Activated T-cell treated with anti-CD3 and anti-CD28 coated beads, Interleukin-2, amount 50 U/mL, for 24 hours (primary cell): ENCODE data around the gene KCNMA1.
"Not testable (repeated sequence)": the region's sequence is repeated elsewhere in the genome, so short reads cannot be mapped to it uniquely, and the experiment has no call there.

Experiments
- DNase-seq: peaks from one replicate; pipeline ENCODE4 v3.0.0-alpha.2; 2020
- H3K27ac Mint-ChIP-seq: 2 replicates; pipeline ENCODE4 v1.8.0; 2020; ENCODE audit warnings: mild to moderate bottlenecking, mixed read lengths
- H3K27me3 Mint-ChIP-seq: 2 replicates; pipeline ENCODE4 v1.8.0; 2020; ENCODE audit warnings: mixed read lengths
- H3K36me3 Mint-ChIP-seq: 2 replicates; pipeline ENCODE4 v1.8.0; 2020; ENCODE audit warnings: low read depth, mixed read lengths
- H3K4me1 Mint-ChIP-seq: 2 replicates; pipeline ENCODE4 v1.8.0; 2020; ENCODE audit warnings: low read depth, mixed read lengths
- H3K4me3 Mint-ChIP-seq: 2 replicates; pipeline ENCODE4 v1.8.0; 2020; ENCODE audit warnings: mild to moderate bottlenecking, moderate library complexity, mixed read lengths
- H3K9me3 Mint-ChIP-seq: 2 replicates; pipeline ENCODE4 v1.8.0; 2020; ENCODE audit warnings: mixed read lengths

The KCNMA1 gene

DNA sequence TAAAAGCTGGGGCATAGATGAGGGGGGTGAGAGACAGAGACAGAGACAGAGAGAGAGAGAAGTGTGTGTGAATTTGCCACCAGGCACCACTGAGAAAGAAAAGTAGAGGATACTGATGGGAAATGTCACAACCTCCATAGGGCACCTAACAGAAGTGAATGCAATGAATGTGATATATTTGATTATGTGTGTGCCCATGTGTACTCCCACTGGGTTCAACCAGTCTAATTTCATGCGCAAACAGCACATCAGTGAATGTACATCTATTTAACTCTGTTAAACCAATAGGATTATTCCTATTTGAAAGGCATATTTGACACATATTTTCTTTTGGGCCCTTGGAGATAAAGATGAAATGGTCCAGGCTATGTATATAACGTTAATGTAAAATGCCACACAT, 241.3 kb downstream of the KCNMA1 start:
- no peak overlapping the region for H3K4me3 Mint-ChIP-seq
- no peaks in the 10 kb centered on the region for H3K4me1 Mint-ChIP-seq
- DNase-seq: no peak
- H3K36me3 Mint-ChIP-seq: no peaks in the 10 kb centered on the region
- H3K27ac Mint-ChIP-seq: no peak overlapping the region
- peaks cover 7% of the 10 kb centered on the region for H3K27me3 Mint-ChIP-seq
- H3K9me3 Mint-ChIP-seq: no peaks in the 10 kb centered on the region

DNA sequence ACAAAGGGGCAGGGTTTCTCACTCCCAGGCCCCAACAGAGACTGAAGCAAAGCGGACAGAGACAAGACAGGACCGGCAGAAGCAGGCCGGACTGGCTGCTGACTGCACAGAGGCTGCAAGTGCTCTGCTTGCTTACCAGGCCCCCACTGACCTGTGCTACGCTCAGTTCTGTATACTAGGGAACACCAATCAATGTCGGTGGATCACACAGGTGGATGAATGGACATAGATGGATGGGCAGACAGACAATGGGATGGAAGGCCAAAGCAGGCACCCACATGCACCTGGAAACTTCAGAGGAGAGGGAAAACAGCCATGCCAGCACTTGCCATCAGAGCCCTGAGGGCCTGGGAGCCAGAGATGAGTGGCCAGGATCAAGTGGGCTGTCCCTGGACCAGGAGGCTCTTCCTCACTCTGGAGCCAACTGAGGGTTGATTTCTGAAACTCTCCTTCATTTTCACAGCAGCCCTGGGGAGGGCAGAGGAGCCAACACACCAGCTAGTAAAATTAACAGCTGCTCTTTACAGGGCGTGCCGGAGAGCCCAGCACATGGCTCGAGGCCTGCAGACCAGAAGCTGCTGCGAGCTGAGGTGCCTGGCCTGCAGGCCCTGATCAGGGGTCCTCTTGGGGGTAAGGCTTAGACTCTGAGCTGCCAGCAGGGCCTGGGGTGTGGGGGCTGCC, 243.6 kb downstream of the KCNMA1 start:
- H3K9me3 Mint-ChIP-seq: no peaks in the 10 kb centered on the region
- peaks cover 19% of the 10 kb centered on the region for H3K27me3 Mint-ChIP-seq
- no peaks in the 10 kb centered on the region for H3K36me3 Mint-ChIP-seq
- H3K4me3 Mint-ChIP-seq: no peak overlapping the region
- DNase-seq: no peak
- H3K4me1 Mint-ChIP-seq: no peaks in the 10 kb centered on the region
- no peak overlapping the region for H3K27ac Mint-ChIP-seq

DNA sequence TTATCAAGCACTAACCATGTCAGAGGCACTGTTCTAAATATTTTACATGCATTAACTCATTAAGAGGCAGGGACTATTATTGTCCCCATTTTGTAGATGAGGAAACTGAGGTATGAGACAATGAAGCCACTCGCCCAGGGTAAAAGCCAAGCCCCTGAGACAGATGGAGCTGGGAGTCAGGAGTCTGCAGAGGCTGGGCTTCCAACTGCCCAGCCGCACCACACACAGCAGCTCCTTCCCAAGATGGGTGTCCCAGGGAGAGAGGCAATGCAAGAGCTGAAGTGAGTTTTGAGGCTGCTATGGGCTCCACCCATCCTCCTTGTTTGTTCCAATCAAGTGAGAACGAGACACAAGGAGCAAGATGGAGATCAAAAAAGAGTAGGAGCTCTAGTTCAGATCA, 244.2 kb downstream of the KCNMA1 start:
- Mint-ChIP-seq H3K27ac (no peak overlapping the region), H3K27me3 (peaks cover 19% of the 10 kb centered on the region), H3K4me3 (no peak overlapping the region), H3K9me3 (no peaks in the 10 kb centered on the region), H3K36me3 (no peaks in the 10 kb centered on the region), H3K4me1 (no peaks in the 10 kb centered on the region)
- no peak for DNase-seq

DNA sequence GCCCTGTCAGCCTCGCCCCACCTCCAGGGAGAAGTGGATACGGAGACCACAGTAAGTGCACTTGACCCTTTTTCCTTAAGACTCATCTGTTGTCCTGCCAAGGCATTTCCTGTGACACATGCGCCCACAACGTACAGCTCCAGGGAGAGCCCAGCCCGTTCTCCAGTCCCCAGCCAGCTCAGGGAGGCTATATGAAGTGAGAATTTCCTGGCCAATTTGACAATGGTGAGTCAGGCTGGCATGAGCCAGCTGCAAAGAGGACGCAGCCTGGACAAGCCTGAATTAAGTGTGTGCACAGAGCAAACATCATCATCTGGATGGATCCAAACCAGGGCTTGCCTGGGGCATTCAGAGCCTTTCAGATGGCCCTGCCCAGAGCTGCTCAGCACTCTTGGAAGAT, 244.8 kb downstream of the KCNMA1 start:
- H3K4me1 Mint-ChIP-seq: no peaks in the 10 kb centered on the region
- H3K4me3 Mint-ChIP-seq: no peak overlapping the region
- no peaks in the 10 kb centered on the region for H3K36me3 Mint-ChIP-seq
- no peak for DNase-seq
- H3K9me3 Mint-ChIP-seq: no peaks in the 10 kb centered on the region
- peaks cover 19% of the 10 kb centered on the region for H3K27me3 Mint-ChIP-seq
- H3K27ac Mint-ChIP-seq: no peak overlapping the region

DNA sequence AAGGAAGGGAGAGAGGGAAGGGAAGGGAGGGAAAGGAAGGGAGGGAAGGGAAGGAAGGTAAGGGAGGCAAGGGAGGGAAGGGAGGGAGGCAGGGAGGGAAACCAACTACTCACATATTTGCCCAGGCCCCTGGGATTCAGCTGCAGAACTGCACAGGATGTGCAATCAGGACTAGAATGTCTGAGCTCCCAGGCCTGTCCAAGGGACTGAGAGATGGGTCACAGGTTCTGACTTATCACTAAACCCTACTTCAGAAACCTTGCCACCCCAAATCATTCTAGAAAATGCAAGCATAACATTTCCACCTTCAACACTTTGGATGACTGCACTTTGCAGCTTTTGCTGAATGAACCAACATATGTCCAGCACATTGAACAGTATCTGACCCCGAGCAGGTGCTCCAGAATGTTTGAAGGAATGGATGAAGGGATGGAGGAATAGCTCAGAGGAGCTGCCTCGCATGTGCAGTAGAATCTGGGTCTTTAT, 245.3 kb downstream of the KCNMA1 start:
- no peaks in the 10 kb centered on the region for H3K4me1 Mint-ChIP-seq
- H3K36me3 Mint-ChIP-seq: no peaks in the 10 kb centered on the region
- H3K4me3 Mint-ChIP-seq: no peak overlapping the region
- H3K9me3 Mint-ChIP-seq: no peaks in the 10 kb centered on the region
- H3K27me3 Mint-ChIP-seq: peaks cover 19% of the 10 kb centered on the region
- no peak for DNase-seq
- no peak overlapping the region for H3K27ac Mint-ChIP-seq

DNA sequence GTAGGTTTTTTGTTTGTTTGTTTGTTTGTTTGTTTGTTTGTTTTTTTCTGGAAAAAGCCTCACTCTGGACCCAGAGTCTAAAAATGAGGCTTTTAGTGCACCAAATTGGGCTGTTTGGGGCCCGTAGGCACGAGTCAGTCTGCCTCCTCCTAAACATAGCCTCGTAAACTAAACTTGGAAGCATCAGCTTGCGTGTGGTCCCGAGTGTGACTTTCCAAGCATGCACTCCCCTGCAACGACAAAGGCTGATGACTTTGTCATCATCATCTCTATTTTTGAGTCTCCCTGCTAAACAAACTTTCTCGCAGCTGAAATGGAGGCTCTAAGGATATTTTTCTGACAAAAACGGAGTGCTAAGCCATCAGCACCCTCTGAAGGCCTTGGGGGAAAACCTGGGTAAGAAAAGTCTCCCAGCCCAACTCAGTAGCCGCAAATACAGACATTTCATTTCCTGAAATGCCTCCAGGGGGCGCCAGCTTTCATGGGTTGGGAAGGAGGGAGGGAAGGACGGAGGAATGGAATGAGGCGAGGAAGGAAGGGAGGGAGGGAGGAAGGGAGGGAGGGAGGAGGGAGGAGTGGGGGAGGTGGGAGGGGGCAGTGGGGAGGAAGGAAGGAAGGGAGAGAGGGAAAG, 245.9 kb downstream of the KCNMA1 start:
- DNase-seq: no peak
- no peak overlapping the region for H3K4me3 Mint-ChIP-seq
- H3K27me3 Mint-ChIP-seq: peaks cover 19% of the 10 kb centered on the region
- H3K36me3 Mint-ChIP-seq: no peaks in the 10 kb centered on the region
- no peaks in the 10 kb centered on the region for H3K9me3 Mint-ChIP-seq
- H3K4me1 Mint-ChIP-seq: peaks cover 5% of the 10 kb centered on the region
- no peak overlapping the region for H3K27ac Mint-ChIP-seq

DNA sequence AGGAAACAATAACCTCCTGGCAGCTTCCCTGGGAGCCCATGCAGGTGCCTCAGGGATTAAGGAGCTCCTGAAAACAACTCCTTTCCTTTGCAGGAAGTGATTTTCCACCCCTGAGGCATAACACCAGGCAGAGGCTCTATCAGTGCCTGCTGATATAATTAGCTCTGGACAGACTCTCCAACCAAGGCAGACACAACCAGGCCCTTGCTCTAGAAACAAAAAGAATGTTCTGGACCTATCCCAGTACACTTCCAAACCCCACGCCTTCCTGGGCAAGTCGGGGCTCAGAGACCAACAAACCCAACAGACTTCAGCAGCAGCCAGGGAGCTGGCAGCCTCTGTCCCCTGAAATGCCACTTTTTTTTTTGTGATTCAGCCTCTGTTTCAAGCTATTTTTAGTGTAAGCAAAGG, 247.1 kb downstream of the KCNMA1 start:
- H3K9me3 Mint-ChIP-seq: no peaks in the 10 kb centered on the region
- no peak for DNase-seq
- peaks cover 19% of the 10 kb centered on the region for H3K27me3 Mint-ChIP-seq
- no peak overlapping the region for H3K27ac Mint-ChIP-seq
- no peak overlapping the region for H3K4me3 Mint-ChIP-seq
- H3K36me3 Mint-ChIP-seq: no peaks in the 10 kb centered on the region
- H3K4me1 Mint-ChIP-seq: peaks cover 10% of the 10 kb centered on the region

DNA sequence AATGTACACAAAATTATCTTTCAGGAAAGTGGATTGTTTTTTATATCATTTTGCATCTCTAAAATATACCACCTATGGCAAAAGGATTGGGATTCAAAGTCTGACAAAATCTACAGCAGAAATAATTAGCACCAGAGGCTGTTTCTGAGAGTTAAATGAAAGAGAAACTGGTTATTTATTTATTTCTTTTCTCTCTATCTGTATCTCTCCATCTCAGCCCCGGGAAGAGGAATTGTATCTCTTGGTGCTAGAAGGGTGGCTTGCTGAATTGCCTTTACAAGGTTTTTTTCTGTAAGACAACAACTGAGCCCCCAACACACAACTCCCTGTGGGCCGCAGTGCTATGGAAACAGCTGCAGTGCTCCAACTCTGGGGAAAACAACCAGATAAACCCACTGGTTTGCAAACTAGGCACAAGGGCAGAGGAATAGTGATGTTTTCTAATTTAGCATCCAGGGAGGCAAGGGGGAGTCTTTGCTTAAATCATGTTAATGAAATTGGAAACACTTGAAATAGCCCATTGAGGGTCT, 249.0 kb downstream of the KCNMA1 start:
- peaks cover 19% of the 10 kb centered on the region for H3K27me3 Mint-ChIP-seq
- peaks cover 10% of the 10 kb centered on the region for H3K4me1 Mint-ChIP-seq
- H3K36me3 Mint-ChIP-seq: no peaks in the 10 kb centered on the region
- no peak overlapping the region for H3K4me3 Mint-ChIP-seq
- no peaks in the 10 kb centered on the region for H3K9me3 Mint-ChIP-seq
- DNase-seq: no peak
- no peak overlapping the region for H3K27ac Mint-ChIP-seq

DNA sequence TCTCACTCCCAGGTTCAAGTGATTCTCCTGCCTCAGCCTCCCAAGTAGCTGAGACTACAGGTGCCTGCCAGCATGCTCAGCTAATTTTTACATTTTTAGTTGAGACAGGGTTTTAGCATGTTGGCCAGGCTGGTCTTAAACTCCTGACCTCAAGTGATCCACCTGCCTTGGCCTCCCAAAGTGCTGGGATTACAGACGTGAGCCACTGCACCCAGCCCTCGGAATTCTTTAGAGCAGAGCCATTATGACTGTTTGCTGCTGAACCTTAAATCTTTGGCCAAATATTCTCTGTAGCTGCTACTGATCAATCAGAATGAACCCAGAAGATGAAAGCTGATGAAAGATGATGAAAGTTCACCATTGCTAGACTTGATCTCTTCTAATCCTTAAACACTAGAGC, 249.9 kb downstream of the KCNMA1 start:
- not testable (repeated sequence) for DNase-seq, H3K4me3 Mint-ChIP-seq, H3K36me3 Mint-ChIP-seq, H3K9me3 Mint-ChIP-seq, H3K27ac Mint-ChIP-seq
- Mint-ChIP-seq H3K27me3 (peaks cover 18% of the 10 kb centered on the region), H3K4me1 (peaks cover 10% of the 10 kb centered on the region)

DNA sequence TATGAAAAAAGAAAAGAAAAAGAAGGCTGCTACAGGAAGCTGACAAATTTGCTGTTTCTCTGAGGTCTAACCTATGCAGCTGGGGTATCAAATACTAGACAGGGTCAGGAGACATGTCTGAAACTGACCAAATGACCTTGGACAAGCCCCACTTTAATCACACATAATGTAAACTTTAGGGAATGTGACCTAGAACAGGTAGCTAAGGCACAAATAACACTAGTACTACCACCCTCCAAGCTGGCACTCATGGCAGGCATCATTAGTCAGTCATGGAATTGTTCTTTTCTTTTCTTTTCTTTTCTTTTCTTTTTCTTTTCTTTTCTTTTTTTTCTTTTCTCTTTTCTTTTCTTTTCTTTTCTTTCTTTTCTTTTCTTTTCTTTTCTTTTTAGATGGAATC, 250.4 kb downstream of the KCNMA1 start:
- Mint-ChIP-seq H3K36me3 (no peaks in the 10 kb centered on the region), H3K4me1 (peaks cover 10% of the 10 kb centered on the region), H3K4me3 (no peak overlapping the region), H3K9me3 (no peaks in the 10 kb centered on the region), H3K27me3 (peaks cover 16% of the 10 kb centered on the region), H3K27ac (no peak overlapping the region)
- DNase-seq: no peak

DNA sequence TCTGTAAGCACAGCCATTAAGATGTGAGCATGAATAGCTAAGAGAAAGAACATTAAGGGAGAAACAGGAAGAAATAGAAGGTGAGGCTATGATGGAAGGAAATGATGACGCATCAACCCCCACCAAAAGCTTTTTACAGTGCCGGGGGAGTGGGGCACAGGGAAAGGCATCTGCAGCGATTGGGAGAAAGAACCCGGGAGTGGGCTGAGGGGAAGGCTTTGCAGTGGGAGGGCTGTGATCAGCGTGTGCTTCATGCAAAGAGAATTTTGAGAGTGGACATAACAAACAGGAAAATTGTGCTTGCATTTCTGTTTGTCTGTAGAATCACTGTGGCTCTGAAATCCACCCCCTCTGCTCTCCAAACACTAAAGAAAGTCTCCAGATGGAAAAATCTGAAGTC, 250.8 kb downstream of the KCNMA1 start:
- no peaks in the 10 kb centered on the region for H3K9me3 Mint-ChIP-seq
- H3K27ac Mint-ChIP-seq: no peak overlapping the region
- H3K4me3 Mint-ChIP-seq: no peak overlapping the region

DNA sequence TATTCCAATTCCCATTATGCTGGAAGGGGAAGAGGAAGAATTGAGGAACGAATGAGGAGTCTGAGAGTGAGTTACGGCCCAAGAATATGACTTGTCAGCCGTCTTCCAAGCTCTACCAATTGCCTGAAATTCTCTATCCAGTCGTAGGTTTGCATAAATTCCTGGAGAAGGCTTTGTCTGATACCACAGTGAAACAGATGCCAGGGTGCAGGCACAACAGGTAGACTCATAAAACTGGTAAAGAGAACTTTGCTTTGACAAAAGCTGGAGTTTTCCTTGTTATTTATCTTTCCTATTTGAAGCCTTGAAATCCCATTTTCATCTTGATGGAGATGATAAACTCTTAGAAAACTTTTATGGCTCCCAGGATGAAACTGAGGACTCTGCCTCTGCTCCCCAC, 251.2 kb downstream of the KCNMA1 start:
- Mint-ChIP-seq H3K27ac (no peak overlapping the region), H3K4me3 (no peak overlapping the region), H3K27me3 (peaks cover 13% of the 10 kb centered on the region), H3K4me1 (peaks cover 10% of the 10 kb centered on the region), H3K36me3 (no peaks in the 10 kb centered on the region), H3K9me3 (no peaks in the 10 kb centered on the region)
- DNase-seq: no peak

More for the DNA sequence above, 250.8 kb downstream of the KCNMA1 start:
- H3K36me3 Mint-ChIP-seq: no peaks in the 10 kb centered on the region
- H3K4me1 Mint-ChIP-seq: peaks cover 10% of the 10 kb centered on the region
- H3K27me3 Mint-ChIP-seq: peaks cover 16% of the 10 kb centered on the region
- DNase-seq: no peak

DNA sequence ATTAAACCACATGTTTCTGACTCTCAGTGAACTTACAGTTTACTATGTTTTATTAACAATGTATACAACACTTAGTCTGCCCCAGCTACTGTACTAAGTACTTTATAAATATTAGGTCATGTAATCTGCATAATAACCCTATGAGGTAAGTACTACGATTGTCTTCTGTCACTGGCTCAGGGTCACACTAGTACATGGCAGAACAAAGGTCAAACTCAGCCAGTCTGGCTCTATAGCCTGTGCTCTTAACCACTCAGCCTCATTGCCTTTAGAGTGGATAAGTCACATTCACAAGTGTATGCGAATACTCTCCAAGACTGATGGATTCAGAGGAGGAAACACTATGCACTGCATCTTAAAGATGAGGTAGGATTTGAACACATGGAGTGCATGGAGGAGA, 252.3 kb downstream of the KCNMA1 start:
- H3K9me3 Mint-ChIP-seq: no peaks in the 10 kb centered on the region
- H3K4me1 Mint-ChIP-seq: peaks cover 10% of the 10 kb centered on the region
- peaks cover 3% of the 10 kb centered on the region for H3K27me3 Mint-ChIP-seq
- H3K36me3 Mint-ChIP-seq: no peaks in the 10 kb centered on the region
- no peak for DNase-seq
- H3K4me3 Mint-ChIP-seq: no peak overlapping the region
- no peak overlapping the region for H3K27ac Mint-ChIP-seq

DNA sequence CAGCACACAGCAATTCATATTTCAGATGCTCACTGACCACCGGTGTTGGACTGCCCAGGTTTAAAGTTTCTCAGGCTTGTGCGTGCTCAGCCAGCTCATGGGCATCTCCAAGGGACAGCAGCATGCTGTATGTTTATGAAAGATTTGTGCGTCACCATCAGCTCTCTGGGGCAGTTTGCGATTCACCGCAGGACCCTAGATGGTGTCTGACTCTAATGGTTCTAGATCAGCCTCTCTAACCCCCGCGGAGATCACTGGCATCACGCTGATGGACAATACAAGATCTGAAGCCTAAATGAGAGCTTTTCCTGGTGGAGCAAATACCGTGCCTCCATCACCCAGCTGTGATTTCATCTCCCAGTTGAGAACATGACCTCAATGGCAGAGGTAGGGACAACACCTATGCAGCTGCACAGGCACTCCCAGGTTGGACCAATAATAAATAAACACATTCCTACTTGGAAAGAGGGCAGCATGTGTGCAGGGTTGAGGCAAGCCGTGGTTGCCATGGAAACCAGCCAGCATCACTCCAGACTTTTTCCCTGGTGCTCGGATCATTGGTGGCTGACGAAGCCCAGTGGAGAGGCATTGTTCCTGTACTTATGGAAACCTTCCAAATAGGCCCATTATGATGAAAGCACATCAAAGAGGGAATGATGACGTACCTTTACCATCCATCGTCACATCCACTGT, 253.6 kb downstream of the KCNMA1 start:
- no peak for DNase-seq
- peaks cover under 1% of the 10 kb centered on the region for H3K27me3 Mint-ChIP-seq
- H3K27ac Mint-ChIP-seq: no peak overlapping the region
- H3K4me3 Mint-ChIP-seq: no peak overlapping the region
- no peaks in the 10 kb centered on the region for H3K9me3 Mint-ChIP-seq
- no peaks in the 10 kb centered on the region for H3K36me3 Mint-ChIP-seq
- peaks cover 10% of the 10 kb centered on the region for H3K4me1 Mint-ChIP-seq

DNA sequence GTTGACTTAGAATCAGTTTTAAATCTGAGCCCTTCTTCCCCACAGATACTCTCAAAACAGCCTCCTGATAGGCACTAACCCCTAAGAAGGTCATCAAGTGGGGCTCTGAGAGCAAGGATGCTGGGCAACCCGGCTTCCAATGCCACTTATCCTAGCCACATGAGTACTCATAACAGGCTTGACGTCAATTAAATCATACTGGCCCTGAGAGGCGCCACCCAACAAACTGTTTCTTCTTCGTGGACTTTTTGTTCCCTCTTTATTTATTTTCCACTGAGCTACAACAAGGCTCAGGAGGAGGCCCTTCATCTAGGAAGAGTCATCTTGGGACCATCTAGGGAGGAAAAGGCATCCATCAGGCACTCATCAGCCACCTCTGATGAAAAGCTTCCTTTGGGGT, 255.9 kb downstream of the KCNMA1 start:
- Mint-ChIP-seq H3K9me3 (no peaks in the 10 kb centered on the region), H3K27ac (no peak overlapping the region), H3K4me3 (no peak overlapping the region), H3K27me3 (peaks cover 3% of the 10 kb centered on the region), H3K36me3 (no peaks in the 10 kb centered on the region), H3K4me1 (peaks cover 5% of the 10 kb centered on the region)
- DNase-seq: no peak
